ENCODE measurements around the gene SEMA5A.
A peak's percentile ranks its signal among the peaks of the same experiment; 100 is the strongest.

The SEMA5A gene

GRCh38 chr5:9241479-9242305 lies 304.2 kb downstream of the SEMA5A start:
- no peaks in the 10 kb centered on the region for H3K27me3 ChIP-seq (ENCODE audit: control insufficient read depth, insufficient read depth, low read length)
- H3K9ac ChIP-seq (ENCODE audit: low read depth, low read length): no peak overlapping the region
- H3K4me1 ChIP-seq (ENCODE audit: control insufficient read depth, insufficient read depth, low read length): no peaks in the 10 kb centered on the region
- no peaks in the 10 kb centered on the region for H3K9me3 ChIP-seq (ENCODE audit: control insufficient read depth, insufficient read depth, low read length)
- H3K27ac ChIP-seq (ENCODE audit: low read depth, low read length): no peak overlapping the region
- no peak overlapping the region for H3K4me3 ChIP-seq (ENCODE audit: low read depth, low read length)
- no peaks in the 10 kb centered on the region for H3K36me3 ChIP-seq (ENCODE audit: control insufficient read depth, insufficient read depth, low read length)

- Histone ChIP-seq H3K27ac (ENCODE audit: low read depth, low read length) (no peak overlapping the region), H3K27me3 (ENCODE audit: control insufficient read depth, insufficient read depth, low read length) (no peaks in the 10 kb centered on the region), H3K9me3 (ENCODE audit: control insufficient read depth, insufficient read depth, low read length) (no peaks in the 10 kb centered on the region), H3K36me3 (ENCODE audit: control insufficient read depth, insufficient read depth, low read length) (no peaks in the 10 kb centered on the region), H3K9ac (ENCODE audit: low read depth, low read length) (no peak overlapping the region), H3K4me3 (ENCODE audit: low read depth, low read length) (no peak overlapping the region), H3K4me1 (ENCODE audit: control insufficient read depth, insufficient read depth, low read length) (no peaks in the 10 kb centered on the region)
These were observed 305.4 kb downstream of the SEMA5A start for GRCh38 chr5:9240431-9240830.

- Histone ChIP-seq H3K36me3 (ENCODE audit: control insufficient read depth, insufficient read depth, low read length) (no peaks in the 10 kb centered on the region), H3K27me3 (ENCODE audit: control insufficient read depth, insufficient read depth, low read length) (no peaks in the 10 kb centered on the region), H3K27ac (ENCODE audit: low read depth, low read length) (no peak overlapping the region), H3K4me3 (ENCODE audit: low read depth, low read length) (no peak overlapping the region), H3K4me1 (ENCODE audit: control insufficient read depth, insufficient read depth, low read length) (no peaks in the 10 kb centered on the region), H3K9ac (ENCODE audit: low read depth, low read length) (no peak overlapping the region), H3K9me3 (ENCODE audit: control insufficient read depth, insufficient read depth, low read length) (no peaks in the 10 kb centered on the region)
These were observed 306.2 kb downstream of the SEMA5A start for GRCh38 chr5:9239626-9240025.

GRCh38 chr5:9239071-9239470 lies 306.8 kb downstream of the SEMA5A start:
- H3K4me3 ChIP-seq (ENCODE audit: low read depth, low read length): no peak overlapping the region

GRCh38 chr5:9233712-9234111 lies 312.2 kb downstream of the SEMA5A start:
- Histone ChIP-seq H3K27me3 (ENCODE audit: control insufficient read depth, insufficient read depth, low read length) (no peaks in the 10 kb centered on the region), H3K27ac (ENCODE audit: low read depth, low read length) (no peak overlapping the region), H3K4me3 (ENCODE audit: low read depth, low read length) (no peak overlapping the region)

More at GRCh38 chr5:9239071-9239470, 306.8 kb downstream of the SEMA5A start:
- Histone ChIP-seq H3K27ac (ENCODE audit: low read depth, low read length) (no peak overlapping the region), H3K27me3 (ENCODE audit: control insufficient read depth, insufficient read depth, low read length) (no peaks in the 10 kb centered on the region), H3K4me1 (ENCODE audit: control insufficient read depth, insufficient read depth, low read length) (no peaks in the 10 kb centered on the region; the same call in 1 of the 2 replicates), H3K36me3 (ENCODE audit: control insufficient read depth, insufficient read depth, low read length) (no peaks in the 10 kb centered on the region), H3K9ac (ENCODE audit: low read depth, low read length) (no peak overlapping the region), H3K9me3 (ENCODE audit: control insufficient read depth, insufficient read depth, low read length) (no peaks in the 10 kb centered on the region)

GRCh38 chr5:9233035-9233434 lies 312.8 kb downstream of the SEMA5A start:
- no peaks in the 10 kb centered on the region for H3K36me3 ChIP-seq (ENCODE audit: control insufficient read depth, insufficient read depth, low read length)

More at GRCh38 chr5:9233712-9234111, 312.2 kb downstream of the SEMA5A start:
- Histone ChIP-seq H3K9me3 (ENCODE audit: control insufficient read depth, insufficient read depth, low read length) (no peaks in the 10 kb centered on the region), H3K9ac (ENCODE audit: low read depth, low read length) (no peak overlapping the region), H3K4me1 (ENCODE audit: control insufficient read depth, insufficient read depth, low read length) (peaks cover 11% of the 10 kb centered on the region; the same call in 1 of the 2 replicates), H3K36me3 (ENCODE audit: control insufficient read depth, insufficient read depth, low read length) (no peaks in the 10 kb centered on the region)

GRCh38 chr5:9231842-9232241 lies 314.0 kb downstream of the SEMA5A start:
- H3K4me3 ChIP-seq (ENCODE audit: low read depth, low read length): no peak overlapping the region
- no peaks in the 10 kb centered on the region for H3K27me3 ChIP-seq (ENCODE audit: control insufficient read depth, insufficient read depth, low read length)

More at GRCh38 chr5:9233035-9233434, 312.8 kb downstream of the SEMA5A start:
- H3K4me1 ChIP-seq (ENCODE audit: control insufficient read depth, insufficient read depth, low read length): peaks cover 11% of the 10 kb centered on the region; the same call in 1 of the 2 replicates
- H3K9ac ChIP-seq (ENCODE audit: low read depth, low read length): no peak overlapping the region
- H3K27ac ChIP-seq (ENCODE audit: low read depth, low read length): no peak overlapping the region
- H3K4me3 ChIP-seq (ENCODE audit: low read depth, low read length): no peak overlapping the region
- H3K27me3 ChIP-seq (ENCODE audit: control insufficient read depth, insufficient read depth, low read length): no peaks in the 10 kb centered on the region
- H3K9me3 ChIP-seq (ENCODE audit: control insufficient read depth, insufficient read depth, low read length): no peaks in the 10 kb centered on the region

GRCh38 chr5:9230355-9230754 lies 315.5 kb downstream of the SEMA5A start:
- H3K9me3 ChIP-seq (ENCODE audit: control insufficient read depth, insufficient read depth, low read length): no peaks in the 10 kb centered on the region
- H3K9ac ChIP-seq (ENCODE audit: low read depth, low read length): no peak overlapping the region
- no peak overlapping the region for H3K27ac ChIP-seq (ENCODE audit: low read depth, low read length)
- no peaks in the 10 kb centered on the region for H3K36me3 ChIP-seq (ENCODE audit: control insufficient read depth, insufficient read depth, low read length)
- no peaks in the 10 kb centered on the region for H3K27me3 ChIP-seq (ENCODE audit: control insufficient read depth, insufficient read depth, low read length)
- peaks cover 11% of the 10 kb centered on the region; the same call in 1 of the 2 replicates for H3K4me1 ChIP-seq (ENCODE audit: control insufficient read depth, insufficient read depth, low read length)
- no peak overlapping the region for H3K4me3 ChIP-seq (ENCODE audit: low read depth, low read length)

More at GRCh38 chr5:9231842-9232241, 314.0 kb downstream of the SEMA5A start:
- Histone ChIP-seq H3K4me1 (ENCODE audit: control insufficient read depth, insufficient read depth, low read length) (peaks cover 11% of the 10 kb centered on the region; the same call in 1 of the 2 replicates), H3K36me3 (ENCODE audit: control insufficient read depth, insufficient read depth, low read length) (no peaks in the 10 kb centered on the region), H3K9ac (ENCODE audit: low read depth, low read length) (no peak overlapping the region), H3K9me3 (ENCODE audit: control insufficient read depth, insufficient read depth, low read length) (no peaks in the 10 kb centered on the region), H3K27ac (ENCODE audit: low read depth, low read length) (no peak overlapping the region)

- Histone ChIP-seq H3K4me1 (ENCODE audit: control insufficient read depth, insufficient read depth, low read length) (peaks cover 16% of the 10 kb centered on the region), H3K27ac (ENCODE audit: low read depth, low read length) (no peak overlapping the region), H3K9ac (ENCODE audit: low read depth, low read length) (no peak overlapping the region), H3K27me3 (ENCODE audit: control insufficient read depth, insufficient read depth, low read length) (no peaks in the 10 kb centered on the region), H3K4me3 (ENCODE audit: low read depth, low read length) (no peak overlapping the region), H3K36me3 (ENCODE audit: control insufficient read depth, insufficient read depth, low read length) (no peaks in the 10 kb centered on the region), H3K9me3 (ENCODE audit: control insufficient read depth, insufficient read depth, low read length) (no peaks in the 10 kb centered on the region)
These were observed 319.8 kb downstream of the SEMA5A start for GRCh38 chr5:9226016-9226536.

GRCh38 chr5:9222054-9222976 lies 323.6 kb downstream of the SEMA5A start:
- Histone ChIP-seq H3K4me3 (ENCODE audit: low read depth, low read length) (peak overlapping the region; percentile 11; the same call in 1 of the 2 replicates), H3K27ac (ENCODE audit: low read depth, low read length) (peak overlapping the region; percentile 3), H3K36me3 (ENCODE audit: control insufficient read depth, insufficient read depth, low read length) (no peaks in the 10 kb centered on the region), H3K9ac (ENCODE audit: low read depth, low read length) (no peak overlapping the region), H3K4me1 (ENCODE audit: control insufficient read depth, insufficient read depth, low read length) (peaks cover 16% of the 10 kb centered on the region), H3K9me3 (ENCODE audit: control insufficient read depth, insufficient read depth, low read length) (no peaks in the 10 kb centered on the region; the same call in 1 of the 2 replicates), H3K27me3 (ENCODE audit: control insufficient read depth, insufficient read depth, low read length) (no peaks in the 10 kb centered on the region)
